B cell (primary cell): Measurements from ENCODE around the gene SPX. TPM values are rescaled to one million over a fixed set of nuclear protein-coding genes. Genes with fewer than 3 reads are reported as not detected.

ENCODE experiments used
- ATAC-seq: fragments of 200-7000 bp; cut with Tn5 transposase; one replicate; pipeline ENCODE4 v1.10.0; 2021; ENCODE audit warnings: low read depth, mild to moderate bottlenecking, moderate number of reproducible peaks, moderate library complexity
- CTCF ChIA-PET: fragments of 350-600 bp; sonication (Branson Sonifier 250); formaldehyde crosslinking; loops from one replicate; lab custom pipeline; 2021; ENCODE audit warnings: antibody characterized with exemption, inconsistent platforms; lab: Charles Lee
- POLR2A ChIA-PET: fragments of 350-600 bp; sonication (Branson Sonifier 250); formaldehyde crosslinking; loops from one replicate; lab custom pipeline; 2021; ENCODE audit warnings: antibody characterized with exemption; lab: Charles Lee
- DNase-seq: peaks from one replicate; pipeline ENCODE4 v3.0.0; 2013
- H2AFZ ChIP-seq: 2 replicates; pipeline ENCODE4 v1.6.1; 2012; ENCODE audit warnings: mild to moderate bottlenecking, low read depth, low read length; ENCODE audit not compliant: insufficient read depth, poor library complexity, severe bottlenecking
- H3K27ac ChIP-seq, 2 donors: 1 replicate in 1 of 2; 2 replicates in 1 of 2; pipeline ENCODE4 v1.5.1; 2012 to 2013; ENCODE audit warnings: low read length in 2 of 2, mild to moderate bottlenecking in 2 of 2, moderate library complexity in 1 of 2
- H3K27me3 ChIP-seq, 4 experiments: fragments of 200-600 bp in 1 of 4; sonication (generic) in 1 of 4; replicated peaks in 1 of 4; 1 replicate in 2 of 4; 2 replicates in 2 of 4; pipeline versions ENCODE4 v1.6.1 to v1.7.0; 2013 to 2016; ENCODE audit warnings: low read length in 3 of 4, mild to moderate bottlenecking in 2 of 4, mixed read lengths in 1 of 4, moderate library complexity in 1 of 4; ENCODE audit not compliant: insufficient read depth in 4 of 4, control insufficient read depth in 3 of 4; ENCODE audit errors: control extremely low read depth in 1 of 4
- H3K36me3 ChIP-seq, 2 experiments: replicated peaks in 1 of 2; 1 replicate in 1 of 2; 2 replicates in 1 of 2; pipeline versions ENCODE4 v1.6.1 to v1.7.1; 2013; ENCODE audit warnings: low read length in 1 of 2; ENCODE audit not compliant: insufficient read depth in 2 of 2, control insufficient read depth in 1 of 2; ENCODE audit errors: control extremely low read depth in 1 of 2, extremely low read depth in 1 of 2
- H3K4me1 ChIP-seq, 2 donors: fragments of 200-600 bp in 1 of 2; sonication (generic) in 1 of 2; 1 replicate in 1 of 2; 2 replicates in 1 of 2; pipeline versions ENCODE4 v1.5.1 to v1.6.1; 2013 to 2017; ENCODE audit warnings: low read length in 2 of 2; ENCODE audit not compliant: control insufficient read depth in 2 of 2, insufficient read depth in 2 of 2
- H3K4me2 ChIP-seq: replicated peaks from 2 replicates; pipeline ENCODE3; 2012; ENCODE audit warnings: mild to moderate bottlenecking, low read depth, low read length; ENCODE audit not compliant: poor library complexity, severe bottlenecking
- H3K4me3 ChIP-seq, 5 experiments: fragments of 200-600 bp in 1 of 5; sonication (generic) in 1 of 5; 1 replicate in 3 of 5; 2 replicates in 2 of 5; pipeline versions ENCODE4 v1.5.1 to v1.7.0; 2011 to 2016; ENCODE audit warnings: low read length in 4 of 5, mild to moderate bottlenecking in 4 of 5, low read depth in 2 of 5, control low read depth in 1 of 5, moderate library complexity in 1 of 5; ENCODE audit not compliant: insufficient read depth in 1 of 5; ENCODE audit errors: control extremely low read depth in 1 of 5, extremely low read depth in 1 of 5
- H3K79me2 ChIP-seq: fragments of 200-600 bp; sonication (generic); one replicate; pipeline ENCODE4 v1.6.0; 2016; ENCODE audit warnings: low read length; ENCODE audit not compliant: control insufficient read depth, insufficient read depth
- H3K9ac ChIP-seq: fragments of 200-600 bp; sonication (generic); 2 replicates; pipeline ENCODE4 v1.6.1; 2017; ENCODE audit warnings: mild to moderate bottlenecking, low read length, moderate library complexity
- H3K9me3 ChIP-seq, 3 donors: one replicate each; pipeline versions ENCODE4 v1.6.1 to v1.7.1; 2013; ENCODE audit warnings: low read length in 2 of 3; ENCODE audit not compliant: control insufficient read depth in 2 of 3, insufficient read depth in 1 of 3; ENCODE audit errors: control extremely low read depth in 1 of 3
- H4K20me1 ChIP-seq: 2 replicates; pipeline ENCODE4 v1.6.0; 2012; ENCODE audit warnings: mild to moderate bottlenecking, low read length; ENCODE audit not compliant: insufficient read depth, control insufficient read depth, poor library complexity, severe bottlenecking
- H3K27ac Mint-ChIP-seq: one replicate; pipeline ENCODE4 v1.8.0; 2021; ENCODE audit warnings: mixed read lengths
- H3K27me3 Mint-ChIP-seq: one replicate; pipeline ENCODE4 v1.8.0; 2021; ENCODE audit warnings: mixed read lengths
- H3K4me1 Mint-ChIP-seq: one replicate; pipeline ENCODE4 v1.8.0; 2021; ENCODE audit warnings: mixed read lengths
- H3K4me3 Mint-ChIP-seq: one replicate; pipeline ENCODE4 v1.8.0; 2021; ENCODE audit warnings: mixed read lengths
- H3K9me3 Mint-ChIP-seq: one replicate; pipeline ENCODE4 v1.8.0; 2022; ENCODE audit warnings: mixed read lengths; ENCODE audit not compliant: insufficient read depth
- EZH2 ChIP-seq: IDR thresholded peaks from 2 replicates; pipeline ENCODE4 v1.6.1; 2012; ENCODE audit warnings: borderline replicate concordance, low read depth, mild to moderate bottlenecking, moderate library complexity, low read length; ENCODE audit not compliant: insufficient read depth, poor library complexity, severe bottlenecking
- WGBS: methylation state at CpG from one replicate; pipeline ENCODE4 v1.1.5; 2013; ENCODE audit warnings: missing lambda C conversion rate; ENCODE audit not compliant: insufficient coverage; 5-methylcytosine and 5-hydroxymethylcytosine counted together
- intact Hi-C: fragments of 100-400 bp; cut with micrococcal nuclease; formaldehyde crosslinking; loops from one replicate; pipeline ENCODE4 v1.10.0; 2022
- polyA plus RNA-seq: library from polyadenylated mRNA; depleted of rRNA; stranded (reverse); fragments of >200 nt; gene quantifications from 2 replicates; pipeline ENCODE4 v1.2.3, GENCODE V29; 2012
- total RNA-seq, 2 donors: library from RNA; stranded (reverse); fragments of 120-200 nt in 1 of 2; gene quantifications; 1 replicate in 1 of 2; 2 replicates in 1 of 2; pipeline versions ENCODE4 v1.2.3 to v1.2.4, GENCODE V29; 2013 to 2022
- TF ChIP-seq, protein P1 (sequence below): fragments of 200-600 bp; IDR thresholded peaks from one replicate; pipeline ENCODE4 v1.8.0; 2022; ENCODE audit warnings: antibody characterized with exemption, mild to moderate bottlenecking

SPX gene
- total and polyA plus RNA-seq, 2 donors (not counting 1 experiment from before 2014, with no cell fraction given), result 0.04 to 0.39 TPM

DNA sequence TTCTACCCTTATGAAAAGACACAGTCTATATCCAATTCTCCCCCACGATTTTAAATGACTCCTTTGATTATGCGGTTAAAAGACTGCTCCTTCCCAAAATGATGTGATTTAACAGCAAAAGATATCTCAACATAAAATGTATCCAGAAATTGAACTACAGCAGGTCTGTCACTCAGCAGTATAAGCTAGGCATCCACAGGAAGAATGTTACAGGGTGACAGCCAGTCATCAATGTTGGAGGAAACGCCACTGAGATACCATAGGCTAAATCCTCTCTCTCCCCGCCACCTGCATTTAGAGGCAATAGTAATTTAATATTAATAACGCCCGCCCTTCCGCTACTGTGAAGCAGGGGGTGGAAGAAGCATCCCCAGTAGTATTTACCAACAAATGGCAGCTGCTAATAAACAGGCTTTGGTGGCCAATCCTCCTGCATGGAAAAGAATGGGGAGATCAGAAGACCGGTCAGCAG lies 25.3 kb upstream of the SPX start:
- peak overlapping the region; percentile 96 for H3K9ac ChIP-seq
- H3K4me1 ChIP-seq, result peaks cover 26 to 28% of the 10 kb centered on the region in 2 donors
- CTCF ChIA-PET, result no interaction called here
- intact Hi-C loops, result loop anchor here (1.0 to 5.0 kb wide), 5 partner anchors 26 to 1041 kb away; partner anchors contain the start of genes C2CD5, LDHB, PYROXD1 and SPX
- POLR2A ChIA-PET, result interaction anchor here (1.0 to 1.6 kb wide), 3 partner anchors 27 to 1124 kb away, joined by 3 to 6 read pairs (median 4); partner anchors contain the start of genes ETNK1 and PYROXD1
- H3K36me3 ChIP-seq, result peaks cover 0 to 32% of the 10 kb centered on the region in 2 experiments
- no peak for DNase-seq
- peak overlapping the region; percentile 69 to 97 (median 92) for H3K4me3 ChIP-seq
- H3K4me1 Mint-ChIP-seq, result peaks cover 37% of the 10 kb centered on the region
- H3K27ac Mint-ChIP-seq, result no peak overlapping the region
- TF ChIP-seq EZH2, result no peak
- TF ChIP-seq, protein P1, sequence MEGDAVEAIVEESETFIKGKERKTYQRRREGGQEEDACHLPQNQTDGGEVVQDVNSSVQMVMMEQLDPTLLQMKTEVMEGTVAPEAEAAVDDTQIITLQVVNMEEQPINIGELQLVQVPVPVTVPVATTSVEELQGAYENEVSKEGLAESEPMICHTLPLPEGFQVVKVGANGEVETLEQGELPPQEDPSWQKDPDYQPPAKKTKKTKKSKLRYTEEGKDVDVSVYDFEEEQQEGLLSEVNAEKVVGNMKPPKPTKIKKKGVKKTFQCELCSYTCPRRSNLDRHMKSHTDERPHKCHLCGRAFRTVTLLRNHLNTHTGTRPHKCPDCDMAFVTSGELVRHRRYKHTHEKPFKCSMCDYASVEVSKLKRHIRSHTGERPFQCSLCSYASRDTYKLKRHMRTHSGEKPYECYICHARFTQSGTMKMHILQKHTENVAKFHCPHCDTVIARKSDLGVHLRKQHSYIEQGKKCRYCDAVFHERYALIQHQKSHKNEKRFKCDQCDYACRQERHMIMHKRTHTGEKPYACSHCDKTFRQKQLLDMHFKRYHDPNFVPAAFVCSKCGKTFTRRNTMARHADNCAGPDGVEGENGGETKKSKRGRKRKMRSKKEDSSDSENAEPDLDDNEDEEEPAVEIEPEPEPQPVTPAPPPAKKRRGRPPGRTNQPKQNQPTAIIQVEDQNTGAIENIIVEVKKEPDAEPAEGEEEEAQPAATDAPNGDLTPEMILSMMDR, result no peak
- no peak for ATAC-seq
- H2AFZ ChIP-seq, result peak overlapping the region; percentile 99
- peaks cover 89% of the 10 kb centered on the region for H3K79me2 ChIP-seq
- H3K4me2 ChIP-seq, result peak overlapping the region; percentile 87
- peaks cover 12% of the 10 kb centered on the region for H4K20me1 ChIP-seq
- no peaks in the 10 kb centered on the region for H3K27me3 Mint-ChIP-seq
- no peaks in the 10 kb centered on the region for H3K27me3 ChIP-seq
- H3K9me3 Mint-ChIP-seq, result no peaks in the 10 kb centered on the region
- 0% methylated on average over 1 of the region's 8 CpGs for WGBS
- no peaks in the 10 kb centered on the region for H3K9me3 ChIP-seq
- H3K27ac ChIP-seq, result peak overlapping the region; percentile 70 to 89
- no peak overlapping the region for H3K4me3 Mint-ChIP-seq
